ENCODE measurements around the gene ACSL1. TPM values are rescaled to one million over a fixed set of nuclear protein-coding genes. Genes with fewer than 3 reads are reported as not detected.
A peak's percentile ranks its signal among the peaks of the same experiment; 100 is the strongest.

Gene ACSL1
- total RNA-seq, 1 donor from 2014 or later = 477 TPM

- ATAC-seq (no peak), DNase-seq (no peak)
- intact Hi-C loops (cut with micrococcal nuclease) = no loop called here
Observed at GRCh38 chr4:184816962-184817361, 8.8 kb downstream of the ACSL1 start.

- intact Hi-C loops (cut with micrococcal nuclease) = no loop called here
- ATAC-seq = peak; percentile 78
- DNase-seq = peak; percentile 84
Observed at GRCh38 chr4:184815046-184815877, 10.5 kb downstream of the ACSL1 start.

- intact Hi-C loops (cut with micrococcal nuclease) = loop anchor here (5.0 kb wide), 1 partner anchor 67 kb away; no protein-coding TSS in a partner anchor
- ATAC-seq = no peak
- no peak for DNase-seq
Observed at GRCh38 chr4:184814686-184815045, 11.1 kb downstream of the ACSL1 start.

DNA sequence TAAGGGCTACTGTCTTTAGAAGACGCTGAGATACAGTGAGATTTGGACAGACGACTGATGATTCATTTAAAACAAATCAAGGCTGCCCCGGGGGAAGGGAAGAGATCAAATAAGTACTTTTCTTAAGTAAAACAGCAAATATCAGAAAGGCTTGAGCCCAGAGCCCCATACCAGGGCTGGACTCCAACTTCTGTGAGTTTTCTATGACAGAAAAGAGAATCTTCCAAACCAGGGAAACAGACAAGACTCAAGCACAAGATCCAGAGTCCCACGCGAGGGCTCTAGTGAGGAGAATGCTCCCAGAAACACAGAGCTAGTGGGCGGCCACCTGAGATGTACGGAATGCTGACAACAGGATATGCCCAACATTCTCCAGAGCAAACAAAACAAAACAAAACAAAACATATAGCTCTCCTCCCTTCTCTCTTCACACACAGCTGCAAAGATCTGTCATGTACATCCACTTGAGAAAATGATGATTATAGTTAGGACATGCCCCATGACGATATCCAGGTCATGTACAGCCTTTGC is 13.1 kb downstream of the ACSL1 start:
- ATAC-seq = peak; percentile 0
- DNase-seq = no peak
- intact Hi-C loops (cut with micrococcal nuclease) = loop anchor here (5.0 kb wide), 1 partner anchor 65 kb away; no protein-coding TSS in a partner anchor

GRCh38 chr4:184812199-184812542 is 13.6 kb downstream of the ACSL1 start:
- DNase-seq = no peak
- intact Hi-C loops (cut with micrococcal nuclease) = loop anchor here (5.0 kb wide), 1 partner anchor 65 kb away; no protein-coding TSS in a partner anchor
- ATAC-seq = no peak

- intact Hi-C loops (cut with micrococcal nuclease) = loop anchor here (5.0 kb wide), 1 partner anchor 64 kb away; no protein-coding TSS in a partner anchor
- no peak for ATAC-seq
Observed at GRCh38 chr4:184811526-184812198, 14.1 kb downstream of the ACSL1 start.

GRCh38 chr4:184810720-184811119 is 15.0 kb downstream of the ACSL1 start:
- ATAC-seq (peak; percentile 30), DNase-seq (peak; percentile 47)
- intact Hi-C loops (cut with micrococcal nuclease) = loop anchor here (5.0 kb wide), 1 partner anchor 63 kb away; no protein-coding TSS in a partner anchor

More at GRCh38 chr4:184811526-184812198, 14.1 kb downstream of the ACSL1 start:
- no peak for DNase-seq

GRCh38 chr4:184808713-184809050 is 17.1 kb downstream of the ACSL1 start:
- no peak for ATAC-seq
- DNase-seq = no peak
- intact Hi-C loops (cut with micrococcal nuclease) = no loop called here

DNA sequence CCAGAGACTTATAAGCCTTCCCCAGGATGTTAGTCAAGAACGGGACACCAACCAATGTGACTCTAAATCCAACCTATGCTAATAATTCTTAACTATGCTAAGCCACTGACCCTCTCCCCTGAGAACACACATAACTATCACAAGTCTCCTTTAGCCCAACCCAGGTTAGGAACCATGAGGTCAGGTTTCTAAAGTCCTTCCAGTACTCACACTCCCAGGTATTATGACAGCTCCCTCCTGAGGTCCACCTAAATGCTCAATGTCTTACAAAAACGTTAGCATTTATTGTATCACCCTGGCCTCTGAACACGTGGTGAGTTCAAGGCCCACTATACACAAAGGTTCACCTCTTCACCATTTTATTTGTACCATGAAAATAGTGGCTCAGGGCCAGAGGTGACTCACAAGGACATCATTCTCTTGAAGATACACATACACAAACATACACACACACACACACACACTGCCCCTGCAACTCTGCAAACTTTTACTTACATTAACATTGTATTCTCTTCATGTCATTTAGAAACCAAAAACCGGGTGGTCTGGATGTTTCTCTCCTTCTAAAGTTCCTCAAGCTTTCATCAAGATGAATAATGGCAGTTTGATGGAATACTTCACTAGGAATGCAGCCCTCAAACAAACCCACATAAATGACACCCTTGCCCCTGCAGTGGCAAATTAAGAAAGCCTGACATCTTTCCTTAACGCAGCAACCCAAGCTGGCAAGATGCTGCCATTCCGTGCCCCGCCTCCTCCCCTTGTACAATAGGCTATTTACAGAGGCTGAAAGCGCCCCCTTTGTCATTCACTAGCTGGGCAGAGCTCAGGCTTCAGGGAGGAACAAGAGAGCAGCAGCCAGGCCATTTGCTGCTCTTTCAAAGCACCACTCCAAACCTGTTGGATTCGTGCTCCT is 17.7 kb downstream of the ACSL1 start:
- ATAC-seq (peak; percentile 26), DNase-seq (peak; percentile 54)
- intact Hi-C loops (cut with micrococcal nuclease) = no loop called here

- ATAC-seq (peak; percentile 28), DNase-seq (no peak)
- intact Hi-C loops (cut with micrococcal nuclease) = no loop called here
Observed at GRCh38 chr4:184807256-184807655, 18.5 kb downstream of the ACSL1 start.

DNA sequence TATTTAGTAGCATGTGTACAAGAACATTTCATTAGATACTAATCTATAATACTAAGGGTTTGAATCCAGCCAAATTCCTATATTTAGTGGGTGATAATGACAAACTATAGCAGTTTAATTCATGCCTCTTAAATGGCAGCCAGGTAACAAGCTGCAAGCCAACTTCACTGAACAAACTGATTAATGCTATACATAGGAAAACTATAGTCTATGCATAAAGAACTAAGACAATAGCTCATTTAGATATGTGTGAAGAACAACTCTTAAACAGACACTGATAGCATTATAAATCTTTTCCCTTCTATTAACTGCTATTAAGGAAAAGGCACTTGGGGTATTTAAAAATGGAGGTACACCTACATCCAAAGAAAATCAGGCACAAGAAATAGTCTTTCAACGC is 19.1 kb downstream of the ACSL1 start:
- DNase-seq = no peak
- intact Hi-C loops (cut with micrococcal nuclease) = no loop called here
- no peak for ATAC-seq

GRCh38 chr4:184806229-184806550 is 19.6 kb downstream of the ACSL1 start:
- intact Hi-C loops (cut with micrococcal nuclease) = no loop called here
- no peak for ATAC-seq
- DNase-seq = no peak

DNA sequence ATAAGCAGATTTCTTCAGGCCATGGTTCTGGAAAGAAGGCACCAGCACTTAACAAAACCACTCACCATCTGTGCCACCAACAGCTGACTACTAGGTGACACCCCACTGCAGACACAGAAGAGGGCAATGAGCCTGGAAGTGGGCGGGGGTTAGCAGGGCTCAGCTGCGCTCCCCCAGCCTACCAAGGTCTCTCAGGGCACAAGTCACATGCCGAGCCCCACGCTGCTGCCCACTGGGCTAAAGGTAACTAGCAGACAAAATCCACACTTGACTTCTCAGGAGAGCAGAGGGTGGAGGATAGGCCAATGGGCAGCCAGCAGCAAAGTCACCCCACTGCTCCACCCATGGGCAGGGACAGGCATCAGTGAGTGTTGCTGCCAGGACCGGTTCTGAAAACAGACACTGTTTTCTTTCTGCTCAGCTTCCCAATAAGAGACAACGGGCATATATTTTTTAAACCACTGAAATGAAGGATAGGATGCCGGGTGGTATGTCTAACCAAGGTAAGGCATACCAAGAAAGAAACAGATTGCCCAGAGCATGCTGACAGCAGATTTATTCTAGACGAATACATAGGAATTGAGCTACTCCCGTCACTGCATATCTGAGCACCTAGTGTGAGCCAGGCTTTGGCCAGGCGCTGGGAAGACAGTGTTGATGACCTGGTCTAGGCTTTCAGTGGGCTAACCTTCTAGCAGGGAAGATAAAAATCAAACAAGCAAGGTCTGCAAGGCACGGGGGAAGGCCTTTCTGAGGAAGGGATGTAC is 20.1 kb downstream of the ACSL1 start:
- intact Hi-C loops (cut with micrococcal nuclease) = no loop called here
- peak; percentile 90 for DNase-seq
- peak; percentile 89 for ATAC-seq

- DNase-seq (no peak), ATAC-seq (no peak)
- intact Hi-C loops (cut with micrococcal nuclease) = no loop called here
Observed at GRCh38 chr4:184804621-184805020, 21.1 kb downstream of the ACSL1 start.

- no peak for ATAC-seq
- DNase-seq = no peak
- intact Hi-C loops (cut with micrococcal nuclease) = no loop called here
Observed at GRCh38 chr4:184803874-184804273, 21.9 kb downstream of the ACSL1 start.

DNA sequence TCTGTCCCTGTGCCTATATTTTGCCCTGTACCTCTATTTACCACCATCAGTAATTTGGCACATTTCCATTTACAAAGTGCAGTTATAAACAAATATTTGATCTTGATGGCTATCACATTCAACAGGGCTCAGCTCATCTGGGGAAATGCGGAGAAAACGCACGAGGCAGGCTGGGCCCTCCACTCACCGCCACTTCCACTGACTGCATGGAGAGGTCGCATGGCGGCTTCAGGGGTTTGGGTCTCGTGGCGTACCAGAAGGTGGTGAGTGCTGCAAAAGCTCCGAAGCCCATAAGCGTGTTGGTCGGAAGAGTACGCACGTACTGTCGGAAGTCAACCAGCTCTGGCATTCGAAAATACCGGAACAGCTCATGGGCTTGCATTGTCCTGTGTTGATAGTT is 22.6 kb downstream of the ACSL1 start:
- DNase-seq (no peak), ATAC-seq (no peak)
- intact Hi-C loops (cut with micrococcal nuclease) = no loop called here

GRCh38 chr4:184802697-184803015 is 23.1 kb downstream of the ACSL1 start:
- no peak for ATAC-seq
- DNase-seq = no peak
- intact Hi-C loops (cut with micrococcal nuclease) = no loop called here

- ATAC-seq (no peak), DNase-seq (no peak)
- intact Hi-C loops (cut with micrococcal nuclease) = no loop called here
Observed at GRCh38 chr4:184801781-184802696, 23.7 kb downstream of the ACSL1 start.

Measured in left ventricle myocardium superior (tissue), 1 donor.